Spleen (tissue), 7 donors: ENCODE data around the gene TIMD4.

ENCODE experiments used
- POLR2A ChIP-seq, 3 donors: fragments of 450-650 bp; IDR thresholded peaks; one replicate each; pipeline ENCODE4 v1.5.1; 2017; ENCODE audit warnings: antibody characterized with exemption in 3 of 3, mild to moderate bottlenecking in 1 of 3
- POLR2AphosphoS5 ChIP-seq, 3 donors: sonication (generic); formaldehyde crosslinking; IDR thresholded peaks; one replicate each; pipeline ENCODE4 v1.5.1; 2017; ENCODE audit warnings: antibody characterized with exemption in 3 of 3
- TF ChIP-seq, protein P1 (sequence below), 11 experiments: fragments of 200-600 bp in 7 of 11; fragments of 450-650 bp in 4 of 11; sonication (generic) in 4 of 11; IDR thresholded peaks in 8 of 11; conservative IDR thresholded peaks in 3 of 11; 1 replicate in 7 of 11; 2 replicates in 4 of 11; pipeline versions ENCODE4 v1.4.0 to v1.8.0; 2016 to 2021; ENCODE audit warnings: antibody characterized with exemption in 11 of 11, inconsistent platforms in 4 of 11, mild to moderate bottlenecking in 1 of 11
- donor health status: DM: no; HTN: no; CAD: no; lungs with moderate emphysema.
- donor health status: DM: no; HTN: no; CAD: no.
- donor health status: DM: no; HTN: no; CAD: no.

DNA sequence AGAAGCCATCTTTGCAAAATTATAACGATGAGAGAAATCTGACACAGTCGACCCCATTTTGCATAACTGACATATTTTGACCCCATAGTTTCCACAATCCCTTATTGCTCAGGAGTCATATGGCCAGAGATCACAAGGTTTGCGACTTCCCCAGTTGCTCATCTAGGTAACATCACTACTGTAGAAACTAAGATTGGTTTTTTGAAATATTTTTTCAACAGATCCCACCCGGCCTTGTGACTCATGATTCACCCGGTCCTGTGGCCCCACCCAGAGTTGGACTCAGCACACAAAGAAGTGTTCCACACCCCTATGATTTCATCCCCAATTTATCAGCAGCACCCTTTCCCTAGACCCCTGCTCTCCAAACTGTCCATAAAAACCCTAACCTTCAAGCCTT lies 50.2 kb downstream of the TIMD4 start:
- TF ChIP-seq, protein P1, sequence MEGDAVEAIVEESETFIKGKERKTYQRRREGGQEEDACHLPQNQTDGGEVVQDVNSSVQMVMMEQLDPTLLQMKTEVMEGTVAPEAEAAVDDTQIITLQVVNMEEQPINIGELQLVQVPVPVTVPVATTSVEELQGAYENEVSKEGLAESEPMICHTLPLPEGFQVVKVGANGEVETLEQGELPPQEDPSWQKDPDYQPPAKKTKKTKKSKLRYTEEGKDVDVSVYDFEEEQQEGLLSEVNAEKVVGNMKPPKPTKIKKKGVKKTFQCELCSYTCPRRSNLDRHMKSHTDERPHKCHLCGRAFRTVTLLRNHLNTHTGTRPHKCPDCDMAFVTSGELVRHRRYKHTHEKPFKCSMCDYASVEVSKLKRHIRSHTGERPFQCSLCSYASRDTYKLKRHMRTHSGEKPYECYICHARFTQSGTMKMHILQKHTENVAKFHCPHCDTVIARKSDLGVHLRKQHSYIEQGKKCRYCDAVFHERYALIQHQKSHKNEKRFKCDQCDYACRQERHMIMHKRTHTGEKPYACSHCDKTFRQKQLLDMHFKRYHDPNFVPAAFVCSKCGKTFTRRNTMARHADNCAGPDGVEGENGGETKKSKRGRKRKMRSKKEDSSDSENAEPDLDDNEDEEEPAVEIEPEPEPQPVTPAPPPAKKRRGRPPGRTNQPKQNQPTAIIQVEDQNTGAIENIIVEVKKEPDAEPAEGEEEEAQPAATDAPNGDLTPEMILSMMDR (IDR thresholded peaks at IDR 0.05 in 8 of 11, conservative IDR thresholded peaks at IDR 0.05 in 3 of 11): no peak
- TF ChIP-seq POLR2AphosphoS5 (IDR thresholded peaks at IDR 0.05) (no peak), POLR2A (IDR thresholded peaks at IDR 0.05) (no peak)
